ENCODE results near the gene DENND2D. TPM values are rescaled to one million over a fixed set of nuclear protein-coding genes. Genes with fewer than 3 reads are reported as not detected.

DENND2D gene
- total RNA-seq, 1 donor from 2014 or later = 203 TPM

- intact Hi-C loops (cut with micrococcal nuclease) = loop anchor here (10.0 kb wide), 1 partner anchor 564 kb away; the partner anchor contains the start of gene DDX20
Observed at GRCh38 chr1:111190931-111191451, 9.5 kb downstream of the DENND2D start.

- intact Hi-C loops (cut with micrococcal nuclease) = no loop called here
Observed at GRCh38 chr1:111184663-111185062, 15.8 kb downstream of the DENND2D start.

GRCh38 chr1:111183308-111184069 lies 17.0 kb downstream of the DENND2D start:
- intact Hi-C loops (cut with micrococcal nuclease) = no loop called here

GRCh38 chr1:111182052-111182451 lies 18.4 kb downstream of the DENND2D start:
- intact Hi-C loops (cut with micrococcal nuclease) = no loop called here

GRCh38 chr1:111179968-111180533 lies 20.4 kb downstream of the DENND2D start:
- intact Hi-C loops (cut with micrococcal nuclease) = no loop called here

DNA sequence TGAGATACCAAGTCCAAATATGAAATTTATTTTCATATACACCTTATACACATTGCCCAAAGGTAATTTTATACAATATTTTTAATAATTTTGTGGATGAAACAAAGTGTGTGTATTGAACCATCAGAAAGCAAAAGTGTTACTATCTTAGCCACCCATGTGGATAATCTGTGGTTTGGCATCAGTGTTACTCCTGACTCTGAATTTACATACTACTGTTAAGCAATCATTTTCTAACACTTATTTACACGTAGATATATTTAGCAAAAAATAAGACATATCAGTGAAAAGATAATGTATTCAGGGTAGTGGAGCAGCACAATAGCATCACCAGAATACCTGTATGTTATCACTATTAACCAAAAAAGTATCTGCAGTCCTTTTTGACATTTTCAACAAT lies 23.8 kb downstream of the DENND2D start:
- intact Hi-C loops (cut with micrococcal nuclease) = no loop called here

DNA sequence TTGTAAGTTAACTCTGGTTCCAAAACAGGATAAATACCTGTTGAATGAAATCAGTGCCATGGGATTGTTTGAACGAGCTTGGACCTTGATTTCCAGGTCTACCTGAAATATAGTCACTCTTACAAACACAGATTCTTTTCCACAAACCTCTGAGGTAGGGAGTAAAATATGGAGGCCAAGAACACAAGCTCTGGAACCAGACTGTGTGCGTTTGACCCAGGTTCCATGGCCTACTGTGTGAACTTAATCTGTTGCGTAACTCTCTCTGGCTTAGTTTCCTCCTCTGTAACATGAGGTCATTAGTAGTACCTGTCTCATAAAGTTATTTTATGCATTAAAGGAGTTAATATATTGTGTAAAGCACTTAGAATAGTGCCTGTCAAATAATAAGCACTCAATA lies 25.1 kb downstream of the DENND2D start:
- intact Hi-C loops (cut with micrococcal nuclease) = no loop called here

DNA sequence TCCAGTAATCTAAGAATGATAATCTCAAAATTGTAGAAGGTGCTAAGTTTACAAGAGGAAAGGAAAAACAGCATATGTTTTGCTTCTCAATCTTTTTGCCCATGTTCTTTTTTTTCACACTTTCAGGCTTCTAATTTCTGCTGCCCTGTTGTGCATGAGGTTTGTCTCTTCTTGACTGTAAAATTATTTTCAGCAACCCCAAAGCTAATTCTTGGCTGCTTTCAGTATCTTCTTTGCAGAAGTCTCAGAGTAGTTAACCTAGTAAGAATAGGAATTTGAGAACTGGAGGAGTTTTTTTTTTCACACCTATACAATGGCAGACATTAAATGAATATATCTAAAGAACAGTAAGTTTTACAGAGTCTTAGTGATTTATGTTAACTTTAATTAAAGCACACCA lies 26.4 kb downstream of the DENND2D start:
- intact Hi-C loops (cut with micrococcal nuclease) = no loop called here

DNA sequence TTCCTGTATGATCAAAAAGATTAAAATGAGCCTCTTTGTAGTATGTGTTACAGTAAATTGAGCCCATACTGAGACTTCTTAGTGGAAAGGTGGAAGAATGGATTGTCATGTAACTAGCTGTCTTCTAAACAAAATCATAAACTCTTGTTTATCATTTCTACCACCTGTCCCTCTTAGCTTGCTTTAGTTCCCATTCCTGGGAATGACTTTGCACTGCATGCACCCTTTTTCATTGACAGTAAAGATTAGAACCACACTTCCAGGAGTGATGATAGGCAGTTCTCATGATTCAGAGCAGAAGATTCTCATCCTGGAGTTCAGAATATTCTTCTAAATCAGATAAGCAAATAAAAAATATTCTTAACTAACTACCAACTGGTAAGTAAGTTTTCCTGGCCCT lies 28.0 kb downstream of the DENND2D start:
- intact Hi-C loops (cut with micrococcal nuclease) = no loop called here

DNA sequence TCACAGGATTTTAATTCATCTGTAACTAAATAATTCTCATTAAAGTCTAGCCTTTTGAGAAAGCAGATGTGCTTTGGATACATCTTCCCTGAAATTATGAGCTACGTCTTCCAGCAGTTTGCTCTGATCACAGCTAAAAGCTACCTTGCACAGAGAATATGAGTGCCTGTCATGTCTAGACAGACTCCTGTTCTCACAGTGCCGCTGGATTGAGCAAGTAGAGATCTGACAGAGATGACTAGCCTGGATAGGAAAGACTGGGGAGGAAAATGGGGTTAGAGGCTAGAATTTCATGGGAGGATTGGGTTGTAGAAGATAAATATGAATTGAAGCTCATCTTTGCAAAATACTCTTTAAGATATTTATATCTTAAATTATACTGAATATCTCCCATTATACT lies 36.3 kb downstream of the DENND2D start:
- intact Hi-C loops (cut with micrococcal nuclease) = no loop called here

- intact Hi-C loops (cut with micrococcal nuclease) = no loop called here
Observed at GRCh38 chr1:111163363-111163762, 37.1 kb downstream of the DENND2D start.

DNA sequence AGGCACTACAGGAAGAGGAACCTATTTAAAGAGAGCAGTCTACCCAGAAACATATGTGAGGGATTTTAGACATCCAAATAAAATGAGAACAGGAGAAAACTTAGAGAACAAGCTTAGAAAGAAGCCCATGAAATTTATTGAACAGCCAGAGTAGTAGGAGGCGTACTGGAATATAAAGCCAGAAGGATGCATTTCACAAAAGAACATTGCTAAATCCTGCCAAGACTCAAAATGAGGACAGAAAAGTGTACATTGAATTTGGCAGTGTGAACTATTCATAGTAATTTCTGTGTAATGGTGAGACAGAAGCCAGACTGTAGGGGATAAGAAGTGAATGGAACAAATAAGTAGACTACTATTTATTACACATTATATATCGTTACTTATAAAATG lies 38.0 kb downstream of the DENND2D start:
- intact Hi-C loops (cut with micrococcal nuclease) = no loop called here

DNA sequence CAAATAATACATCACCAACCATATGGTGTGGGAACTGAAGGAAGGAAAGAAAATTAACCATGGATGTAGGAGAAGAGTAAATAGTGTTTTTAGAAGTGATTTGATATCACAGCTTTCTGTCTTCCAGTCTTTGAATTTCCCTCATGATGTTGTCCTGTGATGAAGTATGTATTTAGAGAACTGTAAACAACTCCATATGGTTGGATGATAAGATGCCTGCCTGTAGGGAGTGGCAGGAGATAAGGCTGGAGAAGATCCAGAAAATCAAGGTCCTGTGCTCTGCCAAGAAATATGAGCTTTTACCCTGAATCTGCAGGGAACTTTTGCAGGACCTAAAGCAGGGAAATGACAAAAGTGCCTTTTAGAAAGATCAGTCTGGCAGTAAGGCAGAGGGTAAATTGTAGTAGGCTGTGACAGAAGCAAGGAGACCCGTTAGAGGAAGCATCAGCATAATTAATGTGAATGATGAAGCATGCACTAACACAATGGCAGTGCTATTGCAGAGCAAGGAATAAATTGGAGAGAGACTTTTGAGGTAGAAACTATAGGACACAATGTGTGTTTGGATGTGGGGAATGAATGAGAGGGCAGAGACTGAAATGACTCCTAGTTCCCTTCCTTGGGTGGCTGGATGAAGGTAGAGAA lies 38.5 kb downstream of the DENND2D start:
- intact Hi-C loops (cut with micrococcal nuclease) = no loop called here

DNA sequence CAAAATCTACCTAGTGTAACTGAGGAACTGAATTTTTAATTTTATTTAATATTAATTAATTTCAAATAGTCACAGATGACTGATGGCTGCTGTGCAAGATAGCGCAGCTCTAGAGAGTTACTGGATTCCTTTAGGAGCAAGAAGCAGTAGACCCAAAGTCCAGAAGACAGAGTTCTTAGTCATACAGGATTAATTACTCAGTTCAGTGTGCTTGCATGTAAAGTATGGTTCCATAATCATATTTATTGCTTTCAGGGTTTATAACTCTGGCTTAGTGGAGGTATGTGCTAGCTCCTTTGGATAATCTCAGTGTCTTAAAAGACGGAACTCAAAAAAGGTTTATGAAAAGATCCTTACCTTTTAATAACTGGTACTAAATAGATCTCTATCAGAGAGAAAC lies 43.0 kb downstream of the DENND2D start:
- intact Hi-C loops (cut with micrococcal nuclease) = no loop called here

DNA sequence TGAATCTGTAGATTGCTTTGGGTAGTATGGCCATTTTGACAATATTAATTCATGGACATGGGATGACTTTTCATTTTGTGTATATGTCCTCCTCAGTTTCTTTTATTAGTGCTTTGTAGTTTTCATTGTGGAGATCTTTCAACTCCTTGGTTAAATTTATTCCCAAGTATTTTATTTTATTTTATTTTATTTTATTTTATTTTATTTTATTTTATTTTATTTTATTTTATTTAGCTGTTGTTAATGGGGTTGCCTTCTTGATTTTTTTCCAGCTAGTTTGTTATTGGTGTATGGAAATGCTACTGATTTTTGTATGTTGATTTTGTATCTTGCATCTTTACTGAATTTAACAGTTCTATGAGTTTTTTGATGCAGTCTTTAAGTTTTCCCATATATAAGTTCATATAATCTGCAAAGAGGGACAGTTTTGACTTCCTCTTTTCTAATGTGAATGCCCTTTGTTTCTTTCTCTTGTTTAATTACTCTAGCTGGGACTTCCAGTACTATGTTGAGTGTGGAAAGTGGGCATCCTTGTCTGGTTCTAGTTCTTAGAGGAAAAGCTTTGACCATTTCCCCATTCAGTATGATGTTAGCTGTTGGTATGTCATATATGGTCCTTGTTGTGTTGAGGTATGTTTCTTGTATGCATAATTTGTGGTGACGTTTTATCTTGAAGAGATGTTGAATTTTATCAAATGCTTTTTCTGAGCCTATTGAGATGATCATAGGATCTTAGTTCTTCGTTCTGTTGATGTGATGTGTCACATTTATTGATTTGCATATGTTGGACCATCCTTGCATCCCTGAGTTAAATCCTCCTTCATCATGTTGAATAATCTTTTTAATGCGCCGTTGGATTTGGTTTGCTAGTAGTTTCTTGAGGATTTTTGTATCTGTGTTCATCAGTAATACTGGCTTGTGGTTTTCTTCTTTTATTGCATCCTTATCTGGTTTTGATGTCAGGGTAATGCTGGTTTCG lies 46.1 kb downstream of the DENND2D start:
- intact Hi-C loops (cut with micrococcal nuclease) = no loop called here

- intact Hi-C loops (cut with micrococcal nuclease) = no loop called here
Observed at GRCh38 chr1:111151838-111152237, 48.6 kb downstream of the DENND2D start.

DNA sequence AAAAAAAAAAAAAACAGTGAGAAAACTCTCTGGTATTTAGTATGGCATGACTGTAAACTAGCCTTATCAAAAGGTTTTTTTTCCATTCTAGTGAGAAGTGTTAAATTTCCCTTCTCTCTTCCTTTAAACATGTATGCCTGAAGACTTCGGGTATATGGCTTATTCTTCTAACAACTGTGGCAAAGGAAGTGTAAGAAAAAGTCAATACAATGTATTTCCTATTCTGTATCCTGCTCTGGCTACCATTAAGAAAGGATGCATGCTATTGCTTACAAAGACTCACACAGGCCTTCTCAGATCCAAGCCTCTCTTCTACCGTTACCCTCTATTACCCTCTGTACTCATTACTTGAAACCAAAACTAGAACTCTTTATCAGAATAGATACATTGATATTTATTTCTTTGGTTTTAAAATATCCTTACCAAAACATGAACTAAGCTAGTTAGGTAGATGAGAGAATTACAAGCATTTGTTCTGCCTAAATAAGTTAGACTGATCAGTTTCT lies 52.0 kb downstream of the DENND2D start:
- intact Hi-C loops (cut with micrococcal nuclease) = no loop called here

GRCh38 chr1:111147948-111148347 lies 52.5 kb downstream of the DENND2D start:
- intact Hi-C loops (cut with micrococcal nuclease) = no loop called here

DNA sequence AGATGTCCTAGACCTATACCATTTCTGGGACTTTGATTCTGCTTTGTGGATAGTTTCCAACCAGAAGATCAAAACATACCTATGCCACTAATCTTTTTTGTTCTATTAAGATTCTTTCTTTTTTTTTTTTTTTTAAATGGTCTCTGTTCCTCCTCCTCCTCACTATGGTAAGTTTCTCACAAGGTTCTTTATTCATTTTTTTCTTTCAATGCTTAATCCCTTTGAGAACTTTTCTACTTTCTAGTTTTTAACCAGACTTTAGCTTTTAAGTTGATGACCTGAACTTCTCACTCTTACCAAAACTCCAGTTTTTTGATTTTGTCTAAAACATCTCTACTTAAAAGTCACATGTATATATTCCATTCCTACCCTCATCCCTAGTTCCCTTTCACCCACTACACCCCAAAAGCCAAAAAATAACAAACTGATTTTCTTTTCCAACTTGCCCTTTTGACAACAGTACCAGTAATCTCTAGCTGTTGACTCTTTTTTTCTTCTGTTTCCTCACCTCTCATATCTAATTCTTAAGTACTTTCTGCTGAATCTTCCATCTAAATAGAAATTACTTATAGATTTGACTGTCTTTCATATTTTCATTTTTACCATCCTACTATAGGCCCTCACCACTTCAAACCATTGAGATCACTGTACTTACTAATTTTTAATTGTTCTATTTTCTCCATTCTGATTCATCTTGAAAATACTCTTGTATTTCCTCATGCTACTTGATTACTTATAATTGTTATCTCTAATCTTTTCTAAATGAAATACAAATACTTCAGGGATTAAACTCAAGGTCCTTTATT lies 54.3 kb downstream of the DENND2D start:
- intact Hi-C loops (cut with micrococcal nuclease) = no loop called here

GRCh38 chr1:111145542-111145941 lies 54.9 kb downstream of the DENND2D start:
- intact Hi-C loops (cut with micrococcal nuclease) = no loop called here

All from T-helper 2 cell treated with Interferon-gamma antibody and Interleukin-4, amounts not matched to agents 100 ng/mL and 5 ng/mL, for 36 hours (primary cell).